Ovary (tissue), 3 donors: ENCODE data around the gene POLR1G.

Experiments
- POLR2A ChIP-seq: fragments of 450-650 bp; IDR thresholded peaks from one replicate; pipeline ENCODE4 v1.6.1; 2017; ENCODE audit warnings: antibody characterized with exemption, mild to moderate bottlenecking, moderate library complexity
- TF ChIP-seq, protein P1 (sequence below), 3 donors: fragments of 450-650 bp in 2 of 3; fragments of 200-600 bp in 1 of 3; IDR thresholded peaks; one replicate each; pipeline versions ENCODE4 v1.5.1 to v1.8.0; 2016 to 2022; ENCODE audit warnings: antibody characterized with exemption in 3 of 3, mild to moderate bottlenecking in 1 of 3
- donor health status: DM: no; HTN: no; CAD: no.

DNA sequence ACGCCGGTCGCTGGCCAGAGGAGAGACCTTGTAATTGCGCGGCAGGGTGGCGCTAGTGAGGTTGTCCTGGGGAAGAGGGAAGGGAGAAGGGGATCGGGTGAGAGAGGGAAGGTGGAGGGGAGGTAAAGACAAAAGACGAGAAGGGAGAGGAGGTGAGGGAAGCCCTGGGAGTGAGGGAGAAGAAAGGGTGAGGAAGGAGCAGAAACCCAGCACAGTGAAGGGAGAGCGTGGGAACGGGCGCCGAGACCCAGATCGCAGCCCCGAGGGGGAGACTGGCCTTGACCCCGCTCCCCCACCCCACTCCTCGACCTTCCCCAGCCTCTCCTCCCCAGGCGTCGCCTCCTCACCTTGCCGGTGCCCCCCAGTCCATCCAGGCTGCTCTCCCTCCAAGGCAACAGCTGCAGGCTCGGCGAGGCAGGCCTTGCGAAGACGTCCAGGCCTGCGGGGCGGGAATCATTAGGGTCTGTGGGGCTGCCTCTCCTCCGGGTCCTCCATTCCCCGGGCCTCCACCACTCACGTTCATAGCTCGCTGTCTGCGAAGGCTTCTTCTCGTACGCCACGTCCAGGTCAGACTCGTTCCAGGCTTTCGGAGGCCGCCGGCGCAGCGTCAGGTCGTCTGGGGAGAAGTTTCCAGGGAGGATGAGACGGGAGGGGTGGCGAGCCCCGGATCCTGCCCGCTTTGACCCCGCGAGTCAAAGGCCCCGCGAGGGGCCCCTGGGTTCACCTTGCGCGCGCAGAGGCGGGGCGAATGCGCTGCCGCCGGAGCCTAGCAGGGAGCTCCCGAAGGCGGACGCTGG is 10.4 kb upstream of the POLR1G start:
- TF ChIP-seq, protein P1, sequence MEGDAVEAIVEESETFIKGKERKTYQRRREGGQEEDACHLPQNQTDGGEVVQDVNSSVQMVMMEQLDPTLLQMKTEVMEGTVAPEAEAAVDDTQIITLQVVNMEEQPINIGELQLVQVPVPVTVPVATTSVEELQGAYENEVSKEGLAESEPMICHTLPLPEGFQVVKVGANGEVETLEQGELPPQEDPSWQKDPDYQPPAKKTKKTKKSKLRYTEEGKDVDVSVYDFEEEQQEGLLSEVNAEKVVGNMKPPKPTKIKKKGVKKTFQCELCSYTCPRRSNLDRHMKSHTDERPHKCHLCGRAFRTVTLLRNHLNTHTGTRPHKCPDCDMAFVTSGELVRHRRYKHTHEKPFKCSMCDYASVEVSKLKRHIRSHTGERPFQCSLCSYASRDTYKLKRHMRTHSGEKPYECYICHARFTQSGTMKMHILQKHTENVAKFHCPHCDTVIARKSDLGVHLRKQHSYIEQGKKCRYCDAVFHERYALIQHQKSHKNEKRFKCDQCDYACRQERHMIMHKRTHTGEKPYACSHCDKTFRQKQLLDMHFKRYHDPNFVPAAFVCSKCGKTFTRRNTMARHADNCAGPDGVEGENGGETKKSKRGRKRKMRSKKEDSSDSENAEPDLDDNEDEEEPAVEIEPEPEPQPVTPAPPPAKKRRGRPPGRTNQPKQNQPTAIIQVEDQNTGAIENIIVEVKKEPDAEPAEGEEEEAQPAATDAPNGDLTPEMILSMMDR (IDR thresholded peaks at IDR 0.05): no peak
- no peak for TF ChIP-seq POLR2A
